K562 (cell line): ENCODE results near the gene SPRR2G.

ENCODE experiments used
- CCAR2 ChIP-seq: fragments of 200-400 bp; formaldehyde crosslinking; IDR thresholded peaks from 2 replicates; pipeline ENCODE4 v1.6.1; 2017; ENCODE audit warnings: mild to moderate bottlenecking, low read depth, low read length
- GATAD2A ChIP-seq: fragments of 450-650 bp; IDR thresholded peaks from 2 replicates; pipeline ENCODE4 v1.6.1; 2017
- JUN ChIP-seq, 2 experiments: sonication (generic) in 1 of 2; formaldehyde crosslinking in 1 of 2; IDR thresholded peaks; 2 replicates each; pipeline versions ENCODE4 v1.6.1 to v1.8.0; 2012 to 2022; ENCODE audit warnings: borderline replicate concordance in 2 of 2, mild to moderate bottlenecking in 2 of 2, improper control_type of control experiment in 1 of 2, low read depth in 1 of 2, low read length in 1 of 2, missing genetic modification reagents in 1 of 2
- NFXL1 ChIP-seq: fragments of 450-650 bp; formaldehyde crosslinking; IDR thresholded peaks from 2 replicates; pipeline ENCODE4 v1.4.0; 2021; ENCODE audit warnings: mild to moderate bottlenecking
- PHF21A ChIP-seq: fragments of 450-650 bp; IDR thresholded peaks from 2 replicates; pipeline ENCODE4 v1.6.1; 2017; ENCODE audit warnings: low read depth, borderline replicate concordance
- SP2 ChIP-seq: IDR thresholded peaks from 2 replicates; pipeline ENCODE4 v1.6.1; 2011; ENCODE audit warnings: mild to moderate bottlenecking, low read depth, low read length, moderate library complexity; ENCODE audit not compliant: poor library complexity, severe bottlenecking; ENCODE audit errors: extremely low read depth
- TARDBP ChIP-seq: fragments of 450-650 bp; IDR thresholded peaks from 2 replicates; pipeline ENCODE4 v1.6.1; 2016
- ZZZ3 ChIP-seq: fragments of 450-650 bp; IDR thresholded peaks from 2 replicates; pipeline ENCODE4 v1.6.1; 2016; ENCODE audit warnings: antibody characterized with exemption, mild to moderate bottlenecking, moderate library complexity

- no peak for TF ChIP-seq JUN (IDR thresholded peaks at IDR 0.05; ENCODE audit: borderline replicate concordance, low read depth, low read length)
- TF ChIP-seq JUN (CRISPR knock-in tag; IDR thresholded peaks at IDR 0.05; ENCODE audit: borderline replicate concordance), result no peak
- TF ChIP-seq NFXL1 (CRISPR knock-in tag), result no peak
- TF ChIP-seq ZZZ3, result no peak
- TF ChIP-seq GATAD2A, result no peak
- TF ChIP-seq PHF21A, result no peak
- no peak for TF ChIP-seq TARDBP
- TF ChIP-seq SP2, result no peak
- TF ChIP-seq CCAR2, result no peak
These were observed 50.4 kb downstream of the SPRR2G start for GRCh38 chr1:153100245-153100644.
